ENCODE data around the gene SLC7A9. TPM values are rescaled to one million over a fixed set of nuclear protein-coding genes. Genes with fewer than 3 reads are reported as not detected.

The SLC7A9 gene
- total RNA-seq, 1 donor from 2014 or later: 0.32 TPM

DNA sequence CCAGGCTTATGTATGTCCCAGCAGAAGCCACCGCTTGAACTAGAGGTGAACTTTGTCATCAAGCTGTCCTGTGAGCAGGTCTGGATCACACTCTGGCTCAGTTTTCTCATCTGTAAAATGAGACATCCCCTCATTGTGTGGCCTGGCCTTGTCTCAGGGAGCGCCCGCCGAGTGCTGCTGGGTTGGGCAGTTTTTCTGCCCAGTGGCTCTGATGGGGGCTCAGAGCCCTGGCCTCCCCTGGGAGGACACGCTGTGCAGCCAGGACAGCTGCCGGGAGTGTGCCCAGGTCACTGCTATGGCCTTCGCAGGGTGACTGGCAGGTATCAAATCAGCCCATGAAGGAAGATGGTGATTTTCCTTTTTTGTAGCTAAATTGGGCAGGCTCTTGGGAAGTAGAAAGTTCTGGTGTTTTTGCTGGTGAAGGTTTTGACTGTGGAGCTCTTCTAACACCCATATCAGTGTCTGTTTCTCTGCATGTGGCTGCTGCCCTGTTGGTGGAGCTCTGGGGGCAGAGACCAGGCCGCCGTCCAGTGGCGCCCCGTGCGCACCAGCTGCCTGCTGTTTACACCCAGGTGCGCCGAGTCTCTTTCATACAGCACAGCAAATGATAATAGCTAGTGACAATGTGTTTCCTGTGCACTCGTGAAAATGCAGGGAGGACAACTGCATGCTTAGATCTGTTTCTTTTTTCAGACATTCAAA is 40.8 kb downstream of the SLC7A9 start:
- intact Hi-C loops (cut with DNase I): no loop called here
- Histone ChIP-seq H3K27ac (no peak overlapping the region), H3K4me3 (no peak overlapping the region), H3K9me3 (no peaks in the 10 kb centered on the region), H3K4me1 (no peaks in the 10 kb centered on the region), H3K27me3 (ENCODE audit: low read depth) (peaks cover 2% of the 10 kb centered on the region), H3K36me3 (no peaks in the 10 kb centered on the region)
- no peak for ATAC-seq
- no peak for DNase-seq
- TF ChIP-seq, protein P1, sequence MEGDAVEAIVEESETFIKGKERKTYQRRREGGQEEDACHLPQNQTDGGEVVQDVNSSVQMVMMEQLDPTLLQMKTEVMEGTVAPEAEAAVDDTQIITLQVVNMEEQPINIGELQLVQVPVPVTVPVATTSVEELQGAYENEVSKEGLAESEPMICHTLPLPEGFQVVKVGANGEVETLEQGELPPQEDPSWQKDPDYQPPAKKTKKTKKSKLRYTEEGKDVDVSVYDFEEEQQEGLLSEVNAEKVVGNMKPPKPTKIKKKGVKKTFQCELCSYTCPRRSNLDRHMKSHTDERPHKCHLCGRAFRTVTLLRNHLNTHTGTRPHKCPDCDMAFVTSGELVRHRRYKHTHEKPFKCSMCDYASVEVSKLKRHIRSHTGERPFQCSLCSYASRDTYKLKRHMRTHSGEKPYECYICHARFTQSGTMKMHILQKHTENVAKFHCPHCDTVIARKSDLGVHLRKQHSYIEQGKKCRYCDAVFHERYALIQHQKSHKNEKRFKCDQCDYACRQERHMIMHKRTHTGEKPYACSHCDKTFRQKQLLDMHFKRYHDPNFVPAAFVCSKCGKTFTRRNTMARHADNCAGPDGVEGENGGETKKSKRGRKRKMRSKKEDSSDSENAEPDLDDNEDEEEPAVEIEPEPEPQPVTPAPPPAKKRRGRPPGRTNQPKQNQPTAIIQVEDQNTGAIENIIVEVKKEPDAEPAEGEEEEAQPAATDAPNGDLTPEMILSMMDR (IDR thresholded peaks at IDR 0.05): no peak

DNA sequence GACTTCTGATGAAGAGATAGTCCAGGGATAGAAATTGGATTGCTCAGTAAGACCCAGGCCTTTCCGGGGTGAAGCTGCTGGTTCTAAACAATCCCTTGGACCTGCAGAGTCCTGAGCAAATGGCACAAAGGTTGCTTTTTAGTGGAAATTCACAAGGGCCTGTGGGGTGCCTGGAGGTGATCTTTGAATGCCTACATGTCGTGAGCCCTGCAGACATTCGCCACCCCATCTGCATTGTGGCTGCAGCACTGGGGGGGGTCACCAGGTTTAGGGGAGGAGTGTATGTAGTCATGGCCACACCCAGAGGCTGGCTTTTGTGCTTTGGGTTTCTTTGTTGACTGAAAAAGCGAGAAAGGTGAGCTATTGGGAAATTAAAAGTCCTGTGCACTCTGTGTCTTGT is 41.4 kb downstream of the SLC7A9 start:
- no peak for ATAC-seq
- no peaks in the 10 kb centered on the region for H3K36me3 ChIP-seq
- TF ChIP-seq, protein P1 (IDR thresholded peaks at IDR 0.05): no peak

DNA sequence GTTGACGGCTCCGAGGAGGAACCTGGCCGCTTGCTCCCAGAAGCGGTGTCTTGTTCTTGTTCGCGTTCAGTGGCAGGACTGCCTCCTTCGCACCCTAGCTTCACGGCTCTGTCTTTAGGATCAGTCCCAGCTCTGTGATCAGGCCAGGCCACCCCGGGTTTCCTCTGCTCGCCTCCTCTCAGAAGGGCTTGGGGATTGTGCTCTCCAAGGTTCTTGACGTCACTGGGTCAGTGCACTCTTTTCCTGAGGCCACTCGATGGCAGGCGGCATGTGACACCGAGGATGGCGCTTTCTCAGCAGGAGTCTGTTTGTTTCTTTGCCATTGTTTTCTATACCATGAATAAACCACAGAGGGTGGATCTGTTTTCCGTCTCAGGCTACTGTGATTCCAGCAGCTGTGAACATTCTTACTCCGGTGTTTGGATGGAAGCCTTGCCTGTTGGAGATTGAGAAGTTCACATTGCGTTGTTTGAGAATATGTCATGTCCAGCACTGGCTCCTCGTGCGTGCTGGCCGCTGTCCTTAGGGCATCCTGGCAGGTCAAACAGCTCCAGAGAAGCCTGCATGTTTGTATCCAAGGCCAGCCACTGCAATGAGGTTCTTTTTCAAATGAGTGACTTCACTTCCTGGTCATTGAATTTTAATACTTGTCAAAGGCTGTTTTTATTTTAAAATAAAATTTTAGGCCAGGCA is 44.5 kb downstream of the SLC7A9 start:
- H3K9me3 ChIP-seq: no peaks in the 10 kb centered on the region
- H3K4me1 ChIP-seq: no peaks in the 10 kb centered on the region
- intact Hi-C loops (cut with DNase I): no loop called here
- no peaks in the 10 kb centered on the region for H3K36me3 ChIP-seq
- ATAC-seq: no peak
- TF ChIP-seq, protein P1 (IDR thresholded peaks at IDR 0.05): no peak
- H3K27ac ChIP-seq: no peak overlapping the region
- DNase-seq: no peak
- H3K4me3 ChIP-seq: no peak overlapping the region
- peaks cover 8% of the 10 kb centered on the region for H3K27me3 ChIP-seq (ENCODE audit: low read depth)

More for the DNA sequence above, 41.4 kb downstream of the SLC7A9 start:
- DNase-seq: no peak
- Histone ChIP-seq H3K27me3 (ENCODE audit: low read depth) (peaks cover 5% of the 10 kb centered on the region), H3K27ac (no peak overlapping the region), H3K9me3 (no peaks in the 10 kb centered on the region), H3K4me3 (no peak overlapping the region), H3K4me1 (no peaks in the 10 kb centered on the region)
- intact Hi-C loops (cut with DNase I): no loop called here

DNA sequence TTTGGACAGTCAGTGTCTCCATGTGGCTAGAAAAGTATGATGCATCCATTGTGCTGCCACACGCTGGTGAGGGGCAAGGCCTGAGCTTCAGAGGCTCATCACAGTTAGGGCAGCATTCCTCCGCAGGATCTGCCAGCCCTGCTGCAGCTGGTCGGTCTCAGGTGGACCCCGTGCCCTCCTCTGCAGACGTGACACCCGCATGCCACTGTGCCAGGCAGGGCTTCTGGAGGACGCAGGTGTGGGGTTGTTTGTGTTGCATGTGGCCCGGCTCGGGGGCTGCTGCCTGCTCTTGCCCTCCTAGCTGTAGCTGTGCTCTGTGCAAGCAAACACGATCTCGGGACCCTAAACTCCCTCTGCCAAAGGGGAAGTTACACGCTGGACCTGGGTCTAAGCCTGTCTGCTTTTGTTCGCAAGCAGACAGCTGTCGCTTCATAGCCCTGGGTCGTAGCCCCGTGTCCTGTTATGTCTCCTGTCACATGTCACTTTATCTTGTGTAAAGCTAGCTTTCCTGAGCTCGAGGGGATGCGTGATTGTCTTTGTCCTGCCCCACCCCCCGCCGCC is 45.3 kb downstream of the SLC7A9 start:
- H3K4me1 ChIP-seq: no peaks in the 10 kb centered on the region
- no peak overlapping the region for H3K27ac ChIP-seq
- intact Hi-C loops (cut with DNase I): no loop called here
- DNase-seq: no peak
- H3K36me3 ChIP-seq: no peaks in the 10 kb centered on the region
- no peaks in the 10 kb centered on the region for H3K9me3 ChIP-seq
- peaks cover 8% of the 10 kb centered on the region for H3K27me3 ChIP-seq (ENCODE audit: low read depth)
- TF ChIP-seq, protein P1 (IDR thresholded peaks at IDR 0.05): no peak
- H3K4me3 ChIP-seq: no peak overlapping the region
- no peak for ATAC-seq

DNA sequence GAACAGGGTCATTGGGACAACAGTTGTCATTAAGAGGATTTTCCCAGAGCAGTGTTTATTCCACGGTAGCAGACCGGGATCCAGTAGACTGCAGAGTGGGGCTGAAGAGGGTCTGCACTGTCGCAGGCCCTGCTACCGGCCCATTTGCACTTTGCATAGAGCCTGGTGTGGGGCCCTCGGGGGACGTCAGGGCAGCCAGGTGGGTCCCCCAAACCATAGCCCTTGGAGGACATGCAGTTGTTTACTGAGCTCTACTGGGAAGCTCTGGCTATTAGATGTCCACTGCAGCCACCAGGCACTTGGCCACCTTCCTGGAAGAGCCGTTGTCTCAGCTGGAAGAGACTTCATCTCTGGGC is 45.8 kb downstream of the SLC7A9 start:
- Histone ChIP-seq H3K27me3 (ENCODE audit: low read depth) (peaks cover 8% of the 10 kb centered on the region), H3K36me3 (no peaks in the 10 kb centered on the region), H3K9me3 (no peaks in the 10 kb centered on the region), H3K4me1 (no peaks in the 10 kb centered on the region), H3K27ac (no peak overlapping the region), H3K4me3 (no peak overlapping the region)
- DNase-seq: no peak
- TF ChIP-seq, protein P1 (IDR thresholded peaks at IDR 0.05): no peak
- ATAC-seq: peak in 1 of 2 donors; percentile 22
- intact Hi-C loops (cut with DNase I): no loop called here

All from lower lobe of right lung (tissue), 2 donors.